ENCODE measurements around the gene AP1M1.

The AP1M1 gene

GRCh38 chr19:16185123-16185767 is 12.5 kb upstream of the AP1M1 start, which contains the start of gene FAM32A:
Gene FAM32A, plus strand, starts transcription at chr19:16185410. Its CDS starts 33 bp downstream, at chr19:16185443.
- ChIA-PET CTCF (interaction anchor here (0.6 to 2.1 kb wide), 8 partner anchors 10 to 1318 kb away, joined by 3 to 6 read pairs (median 4); partner anchors contain the start of gene AP1M1), POLR2A (interaction anchor here (0.6 to 2.0 kb wide), 18 partner anchors 10 to 1508 kb away, joined by 3 to 17 read pairs (median 4); partner anchors contain the start of genes AP1M1, RAB8A and TPM4)

DNA sequence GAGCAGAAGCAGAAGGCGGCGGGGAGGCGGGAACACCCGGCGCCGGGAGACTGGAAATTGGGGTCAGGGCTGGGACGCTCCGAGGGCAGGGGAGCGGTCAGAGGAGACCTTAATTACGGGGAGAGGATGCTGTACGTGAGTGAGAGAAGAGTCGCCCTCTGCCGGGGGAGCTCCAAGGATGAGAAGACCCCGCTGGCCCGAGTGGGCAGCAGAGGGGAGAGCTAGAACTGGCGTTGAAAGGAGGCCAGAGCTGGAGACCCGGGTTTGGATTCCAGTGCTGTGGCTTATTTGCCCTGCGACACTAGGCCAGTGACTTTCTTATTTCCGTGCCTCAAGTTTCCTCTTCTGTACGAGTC is 12.0 kb upstream of the AP1M1 start:
- POLR2A ChIA-PET: interaction anchor here (0.9 to 2.0 kb wide), 14 partner anchors 8 to 552 kb away, joined by 3 to 17 read pairs (median 5); partner anchors contain the start of genes AP1M1, RAB8A and TPM4
- CTCF ChIA-PET: interaction anchor here (0.6 to 2.1 kb wide), 8 partner anchors 12 to 1319 kb away, joined by 3 to 6 read pairs (median 4); partner anchors contain the start of gene AP1M1
- TF ChIP-seq NFRKB (IDR thresholded peaks at IDR 0.05) (no peak), ARNT (IDR thresholded peaks at IDR 0.05) (no peak), FOXK2 (IDR thresholded peaks at IDR 0.05) (no peak), ZNF384 (IDR thresholded peaks at IDR 0.05) (no peak), SP1 (IDR thresholded peaks at IDR 0.05) (no peak), L3MBTL2 (conservative IDR thresholded peaks at IDR 0.05) (no peak), LEF1 (IDR thresholded peaks at IDR 0.05; ENCODE audit: borderline replicate concordance) (no peak), CTBP1 (IDR thresholded peaks at IDR 0.05; ENCODE audit: borderline replicate concordance) (no peak), BHLHE40 (IDR thresholded peaks at IDR 0.05; ENCODE audit: borderline replicate concordance) (no peak), TARDBP (IDR thresholded peaks at IDR 0.05) (no peak), ELF4 (IDR thresholded peaks at IDR 0.05) (no peak), SUZ12 (IDR thresholded peaks at IDR 0.05) (no peak)
- TF ChIP-seq, protein P1, sequence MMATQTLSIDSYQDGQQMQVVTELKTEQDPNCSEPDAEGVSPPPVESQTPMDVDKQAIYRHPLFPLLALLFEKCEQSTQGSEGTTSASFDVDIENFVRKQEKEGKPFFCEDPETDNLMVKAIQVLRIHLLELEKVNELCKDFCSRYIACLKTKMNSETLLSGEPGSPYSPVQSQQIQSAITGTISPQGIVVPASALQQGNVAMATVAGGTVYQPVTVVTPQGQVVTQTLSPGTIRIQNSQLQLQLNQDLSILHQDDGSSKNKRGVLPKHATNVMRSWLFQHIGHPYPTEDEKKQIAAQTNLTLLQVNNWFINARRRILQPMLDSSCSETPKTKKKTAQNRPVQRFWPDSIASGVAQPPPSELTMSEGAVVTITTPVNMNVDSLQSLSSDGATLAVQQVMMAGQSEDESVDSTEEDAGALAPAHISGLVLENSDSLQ (IDR thresholded peaks at IDR 0.05): no peak
- peak; percentile 53 for DNase-seq (ENCODE audit: extremely low spot score)

More at GRCh38 chr19:16185123-16185767, 12.5 kb upstream of the AP1M1 start, which contains the start of gene FAM32A:
- DNase-seq (ENCODE audit: extremely low spot score): peak; percentile 99
- TF ChIP-seq FOXA1 (IDR thresholded peaks at IDR 0.05) (no peak), SUZ12 (IDR thresholded peaks at IDR 0.05) (no peak), HDGF (IDR thresholded peaks at IDR 0.05; ENCODE audit: borderline replicate concordance) (no peak), ELF4 (IDR thresholded peaks at IDR 0.05) (peak; percentile 99), L3MBTL2 (conservative IDR thresholded peaks at IDR 0.05) (no peak), ARNT (IDR thresholded peaks at IDR 0.05) (no peak), CTBP1 (IDR thresholded peaks at IDR 0.05; ENCODE audit: borderline replicate concordance) (no peak)
- TF ChIP-seq, protein P1 (IDR thresholded peaks at IDR 0.05): peak; percentile 43

DNA sequence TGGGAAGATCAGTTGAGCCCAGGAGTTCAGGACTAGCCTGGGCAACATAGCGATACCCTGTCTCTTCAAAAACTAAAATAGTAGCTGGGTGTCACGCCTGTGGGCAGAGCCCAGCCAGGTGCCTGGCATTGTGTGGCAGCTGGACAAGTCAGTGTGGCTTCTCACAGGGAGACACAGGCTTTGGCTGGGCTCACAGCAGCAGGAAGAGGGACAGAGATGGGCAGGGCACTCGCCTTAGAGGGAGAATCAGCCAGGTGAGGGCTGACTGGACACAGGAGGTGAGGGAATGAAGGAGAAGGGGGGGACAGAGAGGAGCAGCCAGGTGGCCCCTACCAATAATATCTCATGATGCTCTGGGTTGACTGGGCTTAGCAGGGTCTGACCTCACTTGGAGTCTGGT is 9.2 kb upstream of the AP1M1 start:
- no peak for DNase-seq (ENCODE audit: extremely low spot score)
- TF ChIP-seq LEF1 (IDR thresholded peaks at IDR 0.05; ENCODE audit: borderline replicate concordance): no peak
- TF ChIP-seq FOXA1 (IDR thresholded peaks at IDR 0.05): no peak
- no peak for TF ChIP-seq ZNF384 (IDR thresholded peaks at IDR 0.05)
- TF ChIP-seq SUZ12 (IDR thresholded peaks at IDR 0.05): no peak
- no peak for TF ChIP-seq L3MBTL2 (conservative IDR thresholded peaks at IDR 0.05)
- no peak for TF ChIP-seq NFRKB (IDR thresholded peaks at IDR 0.05)
- TF ChIP-seq TARDBP (IDR thresholded peaks at IDR 0.05): no peak
- no peak for TF ChIP-seq BHLHE40 (IDR thresholded peaks at IDR 0.05; ENCODE audit: borderline replicate concordance)
- TF ChIP-seq, protein P1 (IDR thresholded peaks at IDR 0.05): no peak
- no peak for TF ChIP-seq HDGF (IDR thresholded peaks at IDR 0.05; ENCODE audit: borderline replicate concordance)
- no peak for TF ChIP-seq ELF4 (IDR thresholded peaks at IDR 0.05)
- TF ChIP-seq FOXM1 (IDR thresholded peaks at IDR 0.05; ENCODE audit: borderline replicate concordance): no peak
- no peak for TF ChIP-seq CTBP1 (IDR thresholded peaks at IDR 0.05; ENCODE audit: borderline replicate concordance)
- ChIA-PET CTCF (no interaction called here), POLR2A (no interaction called here)

DNA sequence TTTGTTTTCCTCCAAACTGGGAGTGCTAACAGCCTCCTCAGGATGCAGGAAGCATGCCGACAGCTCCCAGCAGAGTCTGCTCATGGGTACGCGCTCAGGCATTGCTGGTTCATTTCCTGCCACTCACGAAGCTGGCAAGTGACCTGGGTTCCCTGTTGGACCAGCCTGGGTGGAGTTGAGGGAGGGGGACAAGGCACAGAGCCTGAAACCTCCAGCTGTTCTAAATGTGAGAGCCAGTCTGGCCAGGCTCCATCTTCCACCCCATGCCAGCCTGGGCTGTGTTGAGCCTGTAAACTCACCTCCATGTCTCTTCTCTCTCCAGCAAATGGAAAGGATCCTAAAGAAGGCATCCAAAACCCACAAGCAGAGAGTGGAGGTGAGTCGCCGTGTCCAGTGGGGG is 7.5 kb upstream of the AP1M1 start:
- DNase-seq (ENCODE audit: extremely low spot score): no peak
- TF ChIP-seq ARNT (IDR thresholded peaks at IDR 0.05): no peak
- TF ChIP-seq L3MBTL2 (conservative IDR thresholded peaks at IDR 0.05): no peak
- TF ChIP-seq FOXK2 (IDR thresholded peaks at IDR 0.05): no peak
- TF ChIP-seq, protein P1 (IDR thresholded peaks at IDR 0.05): no peak
- no peak for TF ChIP-seq NFRKB (IDR thresholded peaks at IDR 0.05)
- no peak for TF ChIP-seq FOXM1 (IDR thresholded peaks at IDR 0.05; ENCODE audit: borderline replicate concordance)
- no peak for TF ChIP-seq FOXA1 (IDR thresholded peaks at IDR 0.05)
- TF ChIP-seq SP1 (IDR thresholded peaks at IDR 0.05): no peak
- TF ChIP-seq BHLHE40 (IDR thresholded peaks at IDR 0.05; ENCODE audit: borderline replicate concordance): no peak
- POLR2A ChIA-PET: no interaction called here
- CTCF ChIA-PET: no interaction called here

DNA sequence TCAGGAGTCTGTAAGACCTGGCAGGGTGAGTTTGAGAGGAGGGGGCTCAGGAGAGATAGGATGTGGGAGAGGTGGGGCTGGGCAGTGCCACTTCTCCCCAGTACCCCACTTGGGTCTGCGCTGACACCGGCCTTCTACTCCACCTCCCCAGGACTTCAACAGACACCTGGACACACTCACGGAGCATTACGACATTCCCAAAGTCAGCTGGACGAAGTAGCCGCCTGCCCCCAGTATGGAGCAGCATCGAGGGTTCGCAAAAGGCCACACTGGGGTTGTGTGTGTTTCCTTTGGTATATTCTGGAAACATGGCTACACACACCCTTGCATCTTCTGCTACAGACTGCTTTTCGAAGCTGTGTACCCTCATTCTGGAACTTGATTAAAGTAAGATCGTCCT is 7.0 kb upstream of the AP1M1 start:
- CTCF ChIA-PET: no interaction called here
- no peak for DNase-seq (ENCODE audit: extremely low spot score)
- TF ChIP-seq ARNT (IDR thresholded peaks at IDR 0.05) (no peak), CTBP1 (IDR thresholded peaks at IDR 0.05; ENCODE audit: borderline replicate concordance) (no peak), NFRKB (IDR thresholded peaks at IDR 0.05) (no peak)
- POLR2A ChIA-PET: no interaction called here
